C4-2B (cell line): ENCODE data around the gene EHHADH.

ENCODE experiments used
- CTCF ChIP-seq: fragments of 450-650 bp; conservative IDR thresholded peaks from 2 replicates; pipeline ENCODE4 v1.5.1; 2017; ENCODE audit warnings: mild to moderate bottlenecking
- ZFX ChIP-seq: fragments of 450-650 bp; IDR thresholded peaks from 2 replicates; pipeline ENCODE4 v1.6.1; 2017

GRCh38 chr3:185172086-185173049 lies 81.5 kb downstream of the EHHADH start:
- TF ChIP-seq CTCF (no peak), ZFX (no peak)
